Stimulated activated CD4-positive, alpha-beta T cell treated with anti-CD3 and anti-CD28 coated beads, Interleukin-2, amount 100 ng/mL, for 24 hours (primary cell): ENCODE data around the gene DCHS1.

ENCODE experiments used
- DNase-seq, 2 donors: peaks; one replicate each; pipeline ENCODE4 v3.0.0-alpha.2; 2020

Gene DCHS1

GRCh38 chr11:6670202-6670830, 14.7 kb upstream of the DCHS1 start:
- DNase-seq, result no peak

- no peak for DNase-seq
Observed at GRCh38 chr11:6667733-6668374, 12.2 kb upstream of the DCHS1 start.

- no peak for DNase-seq
Observed at GRCh38 chr11:6666302-6667183, 10.9 kb upstream of the DCHS1 start.

- no peak for DNase-seq
Observed at GRCh38 chr11:6664551-6664950, 8.9 kb upstream of the DCHS1 start.

- DNase-seq, result no peak
Observed at GRCh38 chr11:6663794-6664469, 8.3 kb upstream of the DCHS1 start.

GRCh38 chr11:6660712-6661111, 5.1 kb upstream of the DCHS1 start:
- DNase-seq, result no peak

GRCh38 chr11:6658647-6659046, 3.0 kb upstream of the DCHS1 start:
- no peak for DNase-seq

GRCh38 chr11:6657346-6657745, 1.7 kb upstream of the DCHS1 start:
- DNase-seq, result no peak

- DNase-seq, result no peak
Observed at GRCh38 chr11:6656936-6657335, 1.3 kb upstream of the DCHS1 start.

- DNase-seq, result no peak
Observed at GRCh38 chr11:6656584-6656915, 941 bp upstream of the DCHS1 start.

GRCh38 chr11:6655020-6655789, 404 bp downstream of the DCHS1 start:
- DNase-seq, result peak; percentile 30 to 41

- DNase-seq, result no peak
Observed at GRCh38 chr11:6654281-6655019, 1.2 kb downstream of the DCHS1 start.

GRCh38 chr11:6653656-6654055, 2.0 kb downstream of the DCHS1 start:
- no peak for DNase-seq

GRCh38 chr11:6653097-6653496, 2.5 kb downstream of the DCHS1 start:
- DNase-seq, result no peak

GRCh38 chr11:6652182-6652581, 3.4 kb downstream of the DCHS1 start:
- no peak for DNase-seq

GRCh38 chr11:6650980-6651379, 4.6 kb downstream of the DCHS1 start:
- DNase-seq, result peak in 1 of 2 donors; percentile 35

GRCh38 chr11:6650104-6650503, 5.5 kb downstream of the DCHS1 start:
- DNase-seq, result no peak

- no peak for DNase-seq
Observed at GRCh38 chr11:6648501-6648900, 7.1 kb downstream of the DCHS1 start.

GRCh38 chr11:6647836-6648235, 7.8 kb downstream of the DCHS1 start:
- no peak for DNase-seq

GRCh38 chr11:6646918-6647679, 8.5 kb downstream of the DCHS1 start:
- DNase-seq, result peak; percentile 31 to 34

- DNase-seq, result no peak
Observed at GRCh38 chr11:6646576-6646917, 9.1 kb downstream of the DCHS1 start.
